Stimulated activated CD8-positive, alpha-beta memory T cell treated with anti-CD3 and anti-CD28 coated beads, Interleukin-15, amount 100 ng/mL, for 4 hours (primary cell): ENCODE data around the gene TMEM106B.
"Not testable (repeated sequence)": the region's sequence is repeated elsewhere in the genome, so short reads cannot be mapped to it uniquely, and the experiment has no call there.

Experiments
- DNase-seq, 2 donors: peaks; one replicate each; pipeline ENCODE4 v3.0.0-alpha.2; 2020; ENCODE audit warnings: low read depth in 2 of 2

TMEM106B gene

DNA sequence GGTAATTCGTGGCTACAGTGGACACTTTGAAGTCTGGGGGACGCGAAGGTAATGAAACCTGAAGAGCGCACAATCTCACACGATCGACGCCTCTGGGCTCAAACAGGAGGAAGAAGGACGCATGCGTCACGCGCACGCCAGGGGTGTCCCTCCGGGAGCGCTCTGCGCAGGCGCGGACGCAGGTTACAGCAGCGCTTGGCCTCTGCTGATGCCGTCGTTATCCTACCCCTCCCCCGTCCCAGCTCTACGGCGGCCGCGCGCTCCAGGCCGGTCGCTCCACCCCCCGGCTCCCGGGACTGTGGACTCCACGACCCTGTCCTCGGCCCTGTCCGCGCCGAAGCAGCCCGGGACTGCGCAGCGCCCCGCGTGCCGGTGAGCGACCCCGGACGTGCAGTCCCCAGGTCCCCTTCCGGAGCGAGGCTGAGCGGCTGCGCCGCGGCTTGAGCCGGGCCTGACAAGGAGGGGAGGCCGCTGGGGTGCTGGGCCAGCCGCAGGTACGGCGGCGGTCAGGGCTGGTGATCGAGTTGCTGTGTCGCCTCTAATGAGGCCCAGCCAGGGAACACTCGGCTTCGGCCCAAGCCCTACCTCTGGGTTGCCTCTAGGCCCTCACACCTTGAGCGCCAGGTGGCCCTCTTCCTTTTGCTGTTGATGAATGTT is at the start of gene TMEM106B:
TSS of gene TMEM106B (plus strand) at position 241 of the 657 bp plus-strand sequence. CDS start 3,517 bp downstream, outside the sequence.
- DNase-seq = peak; percentile 91 to 95

- DNase-seq = no peak
These were observed 48.5 kb upstream of the TMEM106B start for GRCh38 chr7:12162415-12163113.

GRCh38 chr7:12168065-12168464 is 43.0 kb upstream of the TMEM106B start:
- not testable (repeated sequence) for DNase-seq

- DNase-seq = not testable (repeated sequence)
These were observed 40.9 kb upstream of the TMEM106B start for GRCh38 chr7:12169981-12170820.

- no peak for DNase-seq
These were observed 37.4 kb upstream of the TMEM106B start for GRCh38 chr7:12173671-12174070.

- no peak for DNase-seq
These were observed 36.2 kb upstream of the TMEM106B start for GRCh38 chr7:12174931-12175330.

DNA sequence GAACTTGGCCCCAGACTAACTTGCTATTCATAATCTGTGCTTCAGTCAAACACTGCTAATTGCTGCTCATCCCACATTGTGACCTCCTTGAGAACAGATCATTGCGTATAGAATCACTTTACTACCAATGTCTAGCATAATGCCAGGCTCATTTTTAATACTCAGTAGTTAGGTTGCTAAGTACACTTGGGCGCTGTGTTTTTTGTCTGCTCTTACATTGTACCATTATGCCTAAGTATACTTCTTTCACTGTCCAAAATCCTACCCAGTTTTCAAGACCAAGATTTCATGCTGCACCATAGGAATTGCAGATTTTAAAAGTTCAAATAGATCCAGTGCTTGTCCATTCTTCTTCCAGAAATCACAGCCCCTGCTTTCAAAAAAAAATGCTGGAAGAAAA is 32.8 kb upstream of the TMEM106B start:
- DNase-seq = no peak

GRCh38 chr7:12194426-12194825 is 16.7 kb upstream of the TMEM106B start:
- DNase-seq = no peak

DNA sequence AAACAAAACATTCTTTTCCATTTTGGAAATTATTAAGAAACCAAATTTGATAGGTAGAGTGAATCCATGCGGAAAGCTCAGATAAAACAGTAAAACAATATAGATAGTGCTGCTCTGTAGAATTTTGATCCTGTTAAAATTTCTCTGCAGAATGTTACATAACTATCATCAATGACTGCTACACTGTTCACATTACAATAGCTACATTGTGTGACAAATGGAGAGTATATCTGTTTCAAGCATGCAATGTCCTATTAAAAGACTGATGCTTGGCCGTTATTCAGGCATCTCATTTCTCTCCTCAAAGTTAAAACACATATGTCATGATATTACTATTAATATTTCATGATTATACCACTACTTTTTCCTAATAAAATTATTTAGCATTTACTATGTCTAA is 14.7 kb upstream of the TMEM106B start:
- DNase-seq = no peak

DNA sequence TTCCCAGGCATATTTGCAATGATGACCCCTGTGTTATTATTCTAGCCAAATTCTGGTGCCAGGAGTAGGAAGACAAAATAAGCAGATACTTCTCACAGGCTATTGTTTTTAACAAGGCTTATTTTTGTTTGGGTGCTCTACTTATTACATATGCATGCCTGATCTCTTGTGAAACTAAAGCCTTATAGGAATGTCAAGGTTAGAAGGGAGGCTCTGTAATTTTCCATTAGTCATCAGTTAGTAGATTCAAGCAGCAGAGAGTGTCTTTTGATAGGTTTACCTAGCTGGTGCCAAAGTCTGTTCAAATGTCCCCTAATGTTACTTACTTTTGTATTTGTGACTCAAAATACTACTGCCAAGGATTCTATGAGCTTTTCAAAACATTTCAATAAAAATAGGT is 11.7 kb upstream of the TMEM106B start:
- DNase-seq = no peak

- DNase-seq = no peak
These were observed 4.0 kb upstream of the TMEM106B start for GRCh38 chr7:12207046-12207445.

- DNase-seq = no peak
These were observed 1.9 kb upstream of the TMEM106B start for GRCh38 chr7:12209221-12209620.

GRCh38 chr7:12210179-12211053 is 678 bp upstream of the TMEM106B start:
- DNase-seq = no peak

- no peak for DNase-seq
These were observed 804 bp downstream of the TMEM106B start for GRCh38 chr7:12211711-12212485.

GRCh38 chr7:12217311-12217710 is 6.2 kb downstream of the TMEM106B start:
- DNase-seq = no peak

DNA sequence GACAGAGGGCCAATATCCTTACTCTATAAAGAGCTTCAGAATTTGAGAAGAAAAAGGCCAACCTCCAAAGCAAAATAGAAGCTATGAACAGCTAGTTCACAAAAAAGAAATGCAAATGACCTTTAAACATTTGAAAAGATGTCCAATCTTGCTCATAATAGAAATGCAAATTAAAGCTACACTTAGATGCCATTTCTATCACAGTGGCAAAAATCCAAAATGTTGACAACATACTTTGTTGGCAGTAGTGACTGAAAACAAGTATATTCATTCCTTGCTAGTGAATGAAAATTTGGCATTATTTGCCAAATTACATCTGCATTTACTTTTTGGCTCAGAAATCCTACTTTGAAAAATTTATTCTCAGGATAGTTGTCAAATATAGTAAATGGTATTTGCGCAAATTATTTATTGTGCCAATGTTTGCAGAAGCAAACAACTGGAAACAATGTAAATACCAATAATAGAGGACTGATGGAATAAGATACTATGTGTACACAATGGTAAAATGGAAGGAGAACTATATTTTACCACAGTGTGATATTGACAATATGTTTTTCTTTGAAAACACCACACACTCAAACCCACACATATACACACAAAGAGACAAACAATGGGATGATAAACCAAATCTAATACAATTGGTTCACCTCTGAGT is 9.4 kb downstream of the TMEM106B start:
- DNase-seq = no peak

- DNase-seq = no peak
These were observed 10.3 kb downstream of the TMEM106B start for GRCh38 chr7:12221414-12221813.

DNA sequence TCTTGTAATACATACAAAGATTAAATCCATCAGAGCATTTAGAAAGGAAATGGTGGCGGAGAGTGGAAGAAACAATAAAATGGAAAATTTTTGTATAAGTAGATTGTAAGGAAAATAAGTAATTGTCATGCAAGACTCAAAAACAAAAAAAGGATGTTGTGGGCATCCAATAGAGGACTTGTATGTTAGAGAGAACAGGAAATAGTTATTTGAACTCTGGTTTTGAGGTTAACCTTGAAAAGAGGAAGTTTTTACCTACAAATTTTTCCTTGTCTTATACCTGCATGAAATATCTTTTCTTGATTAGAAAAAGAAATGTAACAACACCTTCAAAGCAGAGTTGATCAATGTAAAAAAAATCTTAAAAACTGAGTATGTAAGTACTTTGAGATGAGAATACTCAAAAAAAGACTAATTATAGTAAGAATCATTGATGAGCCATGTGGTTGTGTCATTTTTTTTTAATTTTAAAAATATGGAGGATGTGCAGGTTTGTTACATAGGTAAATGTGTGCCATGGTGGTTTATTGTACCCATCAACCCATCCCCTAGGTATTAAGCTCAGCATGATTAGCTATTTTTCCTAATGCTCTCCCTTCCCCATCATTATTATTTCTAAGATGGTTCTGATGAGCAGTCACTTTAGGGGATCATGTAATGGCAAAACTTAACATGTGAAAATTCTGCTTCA is 11.9 kb downstream of the TMEM106B start:
- DNase-seq = no peak

DNA sequence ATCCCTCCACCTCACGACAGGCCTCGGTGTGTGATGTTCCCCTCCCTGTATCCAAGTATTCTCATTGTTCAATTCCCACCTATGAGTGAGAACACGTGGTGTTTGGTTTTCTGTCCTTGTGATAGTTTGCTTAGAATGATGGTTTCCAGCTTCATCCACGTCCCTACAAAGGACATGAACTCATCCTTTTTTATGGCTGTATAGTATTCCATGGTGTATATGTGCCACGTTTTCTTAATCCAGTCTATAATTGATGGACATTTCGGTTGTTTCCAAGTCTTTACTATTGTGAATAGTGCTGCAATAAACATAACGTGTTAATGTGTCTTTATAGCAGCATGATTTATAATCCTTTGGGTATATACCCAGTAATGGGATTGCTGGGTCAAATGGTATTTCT is 13.9 kb downstream of the TMEM106B start:
- not testable (repeated sequence) for DNase-seq

- no peak for DNase-seq
These were observed 15.7 kb downstream of the TMEM106B start for GRCh38 chr7:12226756-12227155.
